Frontal cortex (tissue), 4 donors: ENCODE results near the gene TNIP3. TPM values are rescaled to one million over a fixed set of nuclear protein-coding genes. Genes with fewer than 3 reads are reported as not detected.
"Not testable (repeated sequence)": the region's sequence is repeated elsewhere in the genome, so short reads cannot be mapped to it uniquely, and the experiment has no call there.

Source experiments
- DNase-seq, 2 donors: peaks; one replicate each; pipeline ENCODE4 v3.0.0; 2012; ENCODE audit warnings: low spot score in 2 of 2
- FAIRE-seq: peaks from 2 replicates; lab custom pipeline; 2012; peaks lifted over from hg19 to GRCh38; lab: Jason Lieb, UNC
- total RNA-seq: library from RNA; depleted of rRNA; stranded (reverse); fragments of >200 nt; gene quantifications from one replicate; pipeline ENCODE4 v1.2.3, GENCODE V29; 2014
- donor health status: control.
- donor health status: control.
- donor health status: control.

The TNIP3 gene
- total RNA-seq, 1 donor from 2014 or later, result under 0.01 TPM

GRCh38 chr4:121180558-121180957, 16.4 kb upstream of the TNIP3 start:
- FAIRE-seq, result no peak
- DNase-seq, result no peak

DNA sequence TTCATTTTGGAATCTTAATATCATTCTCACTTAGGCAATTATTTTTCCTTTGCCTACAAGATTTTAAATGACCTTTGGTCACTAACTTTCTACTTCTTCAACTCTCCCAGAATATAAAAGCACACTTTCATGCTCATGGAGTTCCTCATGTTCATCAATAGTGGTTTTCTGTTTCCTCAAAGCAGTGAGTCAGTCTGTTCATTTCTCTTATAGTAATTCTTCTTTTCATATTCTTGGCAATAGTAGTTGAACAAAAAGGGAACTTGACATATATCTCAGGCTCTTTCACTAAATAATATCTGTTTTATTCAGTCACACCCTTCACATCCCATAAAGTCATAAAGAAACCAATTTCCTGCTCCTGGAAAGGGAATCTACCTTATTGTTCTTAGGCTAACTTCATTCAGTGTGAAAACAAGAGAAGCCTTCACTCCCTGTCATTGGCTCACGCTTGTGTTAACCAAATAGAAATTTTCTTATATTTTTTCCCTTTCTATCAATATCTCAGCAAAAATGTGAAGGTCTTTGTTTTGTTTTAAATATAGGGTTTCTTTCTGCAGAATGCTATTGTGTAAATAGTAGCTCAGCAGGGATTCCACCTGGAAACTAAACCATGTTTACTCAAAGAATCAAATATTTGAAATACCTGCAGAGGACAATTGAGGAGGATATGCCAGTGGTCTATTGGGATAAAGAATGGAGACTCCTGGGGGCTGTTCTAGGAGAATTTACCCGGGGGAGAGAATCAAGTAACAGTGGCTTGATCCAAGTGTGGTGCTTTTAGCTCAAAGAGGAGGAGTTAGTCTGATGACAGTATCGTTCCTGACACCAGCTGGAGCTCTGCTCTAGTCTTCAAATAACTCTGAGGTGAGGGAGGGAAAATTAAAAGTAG, 13.4 kb upstream of the TNIP3 start:
- DNase-seq (no peak), FAIRE-seq (no peak)

DNA sequence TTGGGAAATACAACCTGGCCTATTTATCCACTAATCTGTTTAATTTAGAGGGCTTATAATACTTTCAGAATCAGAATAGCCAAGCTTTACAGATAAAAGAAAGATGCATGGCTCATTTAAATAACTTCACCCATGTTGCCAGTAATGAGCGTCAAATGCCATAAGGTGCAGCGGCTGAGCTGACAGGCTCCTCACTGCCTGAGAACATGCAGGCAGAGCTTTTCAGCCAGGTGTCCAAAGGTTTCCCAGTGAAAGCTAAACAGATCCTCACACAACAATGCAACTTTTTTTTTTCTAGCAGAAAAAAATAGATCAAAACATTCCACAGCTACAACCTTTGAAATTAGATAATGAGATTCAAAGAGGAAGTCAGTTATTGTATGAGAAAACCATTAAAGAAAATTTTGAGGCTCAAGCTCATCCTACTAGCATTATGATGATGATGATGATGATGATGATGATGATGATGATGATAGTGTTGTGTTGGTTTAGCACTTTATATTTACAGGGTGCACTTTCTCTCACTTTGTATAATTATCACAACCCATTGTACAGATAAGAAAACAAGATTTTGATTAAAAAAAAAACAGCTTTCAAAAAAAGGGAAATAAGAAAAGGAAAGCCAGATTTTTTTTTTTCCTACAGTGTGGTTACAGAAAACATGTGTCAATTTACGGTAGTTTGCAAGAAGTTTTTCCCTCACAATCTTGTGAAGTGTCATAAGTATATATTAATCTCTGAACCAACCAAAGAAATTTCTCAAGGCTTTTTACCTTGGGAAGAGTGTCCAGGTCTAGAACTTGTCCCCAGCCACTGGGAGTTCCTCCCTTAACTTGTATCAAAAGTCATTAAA, 12.2 kb upstream of the TNIP3 start:
- FAIRE-seq (no peak), DNase-seq (no peak)

DNA sequence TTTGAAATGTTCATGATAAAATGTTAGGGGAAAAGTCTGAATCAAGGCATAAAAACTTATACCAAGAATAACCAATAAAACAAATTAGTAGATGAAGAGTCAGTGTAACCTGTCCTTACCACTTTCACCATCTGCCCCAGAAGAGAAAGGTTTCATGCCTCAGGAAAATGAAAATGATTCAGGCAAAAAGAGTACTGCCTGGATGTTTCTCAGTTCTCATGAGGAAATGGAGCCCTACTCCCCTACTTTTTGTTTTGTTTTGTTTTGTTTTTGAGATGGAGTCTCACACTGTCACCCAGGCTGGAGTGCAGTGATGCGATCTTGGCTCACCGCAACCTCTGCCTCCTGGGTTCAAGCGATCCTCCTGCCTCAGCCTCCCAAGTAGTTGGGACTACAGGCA, 7.4 kb upstream of the TNIP3 start:
- not testable (repeated sequence) for FAIRE-seq

DNA sequence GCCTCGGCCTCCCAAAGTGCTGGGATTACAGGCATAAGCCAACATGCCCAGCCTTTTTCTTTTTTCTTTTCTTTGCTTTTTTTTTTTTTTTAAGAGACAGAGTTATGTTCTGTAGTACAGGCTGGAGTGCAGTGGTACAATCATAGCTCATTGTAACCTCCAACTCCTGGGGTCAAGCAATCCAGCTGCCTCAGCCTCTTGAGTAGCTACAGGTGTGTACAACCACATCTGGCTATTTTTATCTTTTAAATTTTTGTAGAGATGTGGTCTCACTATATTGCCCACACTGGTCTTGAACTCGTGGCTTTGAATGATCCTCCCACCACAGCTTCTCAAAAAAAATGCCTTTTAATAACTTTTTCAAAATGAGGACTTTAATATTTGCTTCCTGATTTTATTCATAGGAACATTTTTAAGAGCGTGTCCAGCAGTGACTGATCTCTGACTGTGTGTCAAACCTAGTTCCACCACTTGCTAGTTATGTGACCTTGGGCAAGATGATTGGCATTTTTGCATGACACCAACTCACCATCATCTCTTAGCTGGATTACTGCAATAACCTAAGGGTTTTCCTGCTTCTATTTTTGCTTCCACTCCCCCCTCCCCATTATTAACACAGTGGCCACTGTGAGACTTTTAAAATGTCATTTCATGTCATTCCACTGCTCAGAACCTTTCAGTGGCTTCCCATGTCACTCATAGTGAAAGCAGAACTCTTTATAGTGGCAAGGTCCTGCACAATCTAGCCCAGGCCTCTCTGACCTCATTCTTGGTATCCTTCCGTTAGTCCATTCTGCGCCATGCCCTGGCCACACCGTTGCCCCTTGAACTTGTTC, 4.5 kb upstream of the TNIP3 start:
- no peak for FAIRE-seq
- DNase-seq, result no peak

More for the DNA sequence above, 7.4 kb upstream of the TNIP3 start:
- DNase-seq, result not testable (repeated sequence)

- DNase-seq (no peak), FAIRE-seq (no peak)
Observed at GRCh38 chr4:121166976-121167375, 2.9 kb upstream of the TNIP3 start.

- FAIRE-seq (no peak), DNase-seq (no peak)
Observed at GRCh38 chr4:121165206-121165605, 1.1 kb upstream of the TNIP3 start.

DNA sequence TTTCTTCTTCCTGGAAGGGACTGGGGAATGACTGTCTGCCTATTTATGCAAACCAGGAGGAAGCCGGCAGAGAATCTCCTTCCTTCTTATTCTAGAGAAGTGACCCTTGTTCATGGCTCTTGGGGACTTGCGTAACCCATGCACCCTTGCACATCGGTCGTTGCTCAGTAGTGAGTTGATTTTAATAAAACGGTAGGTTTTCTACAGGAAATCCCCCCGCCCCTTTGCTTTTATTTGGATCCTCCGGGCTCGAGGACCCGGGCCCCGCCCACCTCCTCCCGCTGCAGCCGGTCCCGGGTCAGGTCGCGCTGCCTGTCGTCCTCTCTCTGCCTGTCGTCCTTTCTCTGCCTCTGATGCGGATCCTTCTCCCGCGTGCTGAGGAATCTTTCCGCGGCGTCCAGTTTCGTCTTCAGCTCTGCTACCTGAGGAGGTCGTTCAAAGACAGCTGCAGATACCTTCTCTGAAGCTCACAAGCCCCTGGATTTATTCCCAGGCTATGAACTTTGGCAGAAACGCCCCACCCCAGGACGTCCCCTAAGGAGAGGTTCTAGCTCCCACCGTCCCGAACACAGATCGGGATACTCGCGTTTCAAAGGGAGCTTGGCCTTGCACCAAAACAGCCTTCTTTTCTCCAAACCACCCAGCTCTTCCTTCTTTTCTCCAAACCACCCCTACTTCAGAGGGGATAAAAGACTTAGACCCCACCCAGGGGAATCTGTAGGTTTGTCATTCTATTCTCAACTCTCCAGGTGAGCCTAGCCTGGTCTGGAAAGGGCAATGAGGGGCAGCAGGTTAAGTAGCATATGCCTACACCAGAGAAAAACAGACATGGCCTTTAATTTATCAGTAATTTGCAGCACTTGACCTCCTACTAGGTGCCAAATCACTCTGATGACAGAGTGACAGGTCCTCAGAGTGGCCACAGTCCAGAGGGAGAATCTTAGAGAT, 7.0 kb downstream of the TNIP3 start:
- FAIRE-seq (no peak), DNase-seq (peak in 1 of 2 donors; percentile 14)

- DNase-seq (no peak), FAIRE-seq (no peak)
Observed at GRCh38 chr4:121155893-121156292, 8.2 kb downstream of the TNIP3 start.

- no peak for FAIRE-seq
Observed at GRCh38 chr4:121154103-121154515, 10.0 kb downstream of the TNIP3 start.

GRCh38 chr4:121151942-121152341, 12.2 kb downstream of the TNIP3 start:
- FAIRE-seq, result no peak
- no peak for DNase-seq

More at GRCh38 chr4:121154103-121154515, 10.0 kb downstream of the TNIP3 start:
- DNase-seq, result no peak

GRCh38 chr4:121150486-121150885, 13.6 kb downstream of the TNIP3 start:
- FAIRE-seq, result no peak
- DNase-seq, result no peak

- no peak for DNase-seq
- no peak for FAIRE-seq
Observed at GRCh38 chr4:121150003-121150402, 14.1 kb downstream of the TNIP3 start.

DNA sequence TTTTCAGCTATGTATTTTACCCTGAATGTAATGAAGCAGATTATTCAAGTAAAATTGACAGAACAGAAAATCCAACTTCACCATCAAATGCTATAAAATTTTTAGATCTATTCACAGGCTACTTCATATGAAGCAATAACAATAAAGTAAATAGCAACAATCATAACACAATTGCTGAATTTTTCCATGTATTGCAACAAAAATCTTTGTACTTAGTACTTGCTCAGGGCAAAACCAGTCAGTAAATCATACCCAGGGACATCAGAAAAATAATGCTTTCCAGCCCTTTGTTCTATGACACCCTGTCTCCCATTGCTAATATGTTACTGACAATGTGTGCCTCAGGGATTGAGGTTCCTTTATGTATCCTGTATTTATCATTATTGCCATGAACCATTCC, 15.5 kb downstream of the TNIP3 start:
- FAIRE-seq (no peak), DNase-seq (no peak)

- no peak for FAIRE-seq
- no peak for DNase-seq
Observed at GRCh38 chr4:121148000-121148399, 16.1 kb downstream of the TNIP3 start.

DNA sequence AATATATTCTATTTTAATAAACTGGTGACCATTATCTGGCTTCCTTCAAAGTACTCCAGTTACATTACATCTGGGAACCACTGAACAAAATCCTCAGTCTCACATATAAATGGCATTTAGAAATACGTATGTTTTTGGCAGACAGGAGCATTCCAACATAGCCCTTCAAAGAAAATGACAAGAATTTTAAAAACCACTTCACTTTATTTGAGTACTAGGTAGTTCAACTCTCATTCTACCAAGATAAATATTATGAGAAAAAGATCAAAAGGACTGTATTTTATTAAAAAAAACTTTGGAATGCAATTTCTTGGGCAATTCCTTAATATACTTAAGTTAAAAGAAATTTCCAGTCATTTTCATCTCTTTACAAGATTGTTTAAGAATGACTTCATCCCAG, 17.6 kb downstream of the TNIP3 start:
- DNase-seq (no peak), FAIRE-seq (no peak)

DNA sequence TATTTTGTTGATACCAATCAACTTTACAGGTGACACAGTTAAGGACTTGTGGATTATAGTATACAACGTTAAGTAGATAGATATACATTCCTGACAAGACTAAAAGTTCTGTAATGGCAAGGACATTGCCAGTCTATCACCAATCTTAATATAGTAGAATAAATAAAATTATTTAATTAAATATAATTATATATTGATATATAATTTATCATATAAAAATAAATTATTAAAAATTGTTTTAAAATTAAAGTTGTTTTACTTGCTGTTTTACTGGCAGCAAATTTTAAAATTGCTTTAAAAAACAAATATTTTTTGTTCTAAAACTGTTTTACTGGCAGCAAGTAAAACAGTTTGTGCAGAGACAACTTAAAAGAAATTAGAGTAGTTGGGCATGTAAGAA, 18.7 kb downstream of the TNIP3 start:
- peak; percentile 92 for FAIRE-seq

DNA sequence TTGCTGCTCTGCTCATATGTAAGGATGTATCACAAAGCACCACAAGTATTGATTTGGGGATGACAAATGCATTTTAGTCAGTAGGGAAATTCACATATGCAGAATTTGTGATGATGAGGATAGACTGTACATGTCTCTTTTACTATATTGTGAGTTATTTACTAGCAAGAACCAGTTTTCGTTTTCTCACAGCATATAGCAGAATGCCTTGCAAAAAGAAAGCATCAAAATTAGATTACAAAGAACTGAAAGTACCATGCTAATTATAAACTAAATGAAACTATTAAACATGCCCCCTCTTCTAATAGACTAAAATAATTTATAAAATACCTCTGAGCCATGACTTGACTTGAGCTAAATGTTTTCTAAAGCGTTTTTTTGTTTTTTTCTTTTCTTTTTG, 20.1 kb downstream of the TNIP3 start:
- no peak for DNase-seq
- no peak for FAIRE-seq

More for the DNA sequence above, 18.7 kb downstream of the TNIP3 start:
- DNase-seq, result no peak

- DNase-seq (no peak), FAIRE-seq (no peak)
Observed at GRCh38 chr4:121143131-121143530, 21.0 kb downstream of the TNIP3 start.
